ENCODE measurements around the gene TOR2A. TPM values are rescaled to one million over a fixed set of nuclear protein-coding genes. Genes with fewer than 3 reads are reported as not detected.

The TOR2A gene
- total RNA-seq, 1 donor, result 4.8 TPM

DNA sequence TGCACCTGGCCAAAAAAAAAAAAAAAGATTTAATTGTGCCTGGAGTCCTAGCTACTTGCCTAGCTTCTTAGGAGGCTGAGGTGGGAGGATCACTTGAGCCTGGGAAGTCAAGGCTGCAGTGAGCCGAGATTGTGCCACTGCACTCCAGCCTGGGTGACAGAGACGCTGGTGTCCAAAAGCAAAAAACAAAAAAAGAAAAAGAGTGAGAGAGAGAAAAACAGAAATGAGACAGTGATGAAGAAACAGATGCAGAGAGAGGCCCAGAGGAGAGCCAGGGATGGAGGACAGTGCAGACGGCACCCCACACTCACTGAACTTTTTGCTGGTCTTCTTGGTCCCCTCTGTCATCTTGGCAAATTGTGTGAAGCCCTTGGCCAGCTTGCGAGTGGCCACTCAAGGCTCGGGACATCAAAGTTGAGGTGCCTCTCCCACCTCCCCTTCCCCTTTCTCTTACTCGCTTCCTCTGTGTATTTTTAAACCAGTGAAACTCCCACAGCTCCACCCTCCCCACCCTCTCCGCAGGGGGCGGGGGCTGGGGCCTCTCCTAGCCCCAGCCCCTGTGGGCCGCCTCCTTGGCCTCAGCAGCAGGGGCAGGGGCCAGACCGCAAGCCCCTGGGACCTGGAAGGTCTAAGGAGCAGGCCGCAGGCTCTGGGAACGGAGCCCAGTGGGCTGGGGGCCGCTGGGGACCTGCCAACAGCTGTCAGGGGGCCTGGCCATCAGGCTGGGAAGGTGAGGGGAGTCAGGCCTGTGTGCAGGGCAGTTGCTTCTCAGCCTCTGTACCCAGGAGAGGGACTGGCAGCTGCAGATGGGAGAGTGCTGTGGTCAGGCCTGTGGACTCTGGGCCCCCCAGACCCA, 43.4 kb upstream of the TOR2A start, which contains the start of gene SH2D3C:
SH2D3C (minus strand) TSS at position 387 of the 856 bp plus-strand sequence; CDS start at position 348, 39 bp downstream.
- no peak for DNase-seq (ENCODE audit: low read depth)
- TF ChIP-seq, protein P1, sequence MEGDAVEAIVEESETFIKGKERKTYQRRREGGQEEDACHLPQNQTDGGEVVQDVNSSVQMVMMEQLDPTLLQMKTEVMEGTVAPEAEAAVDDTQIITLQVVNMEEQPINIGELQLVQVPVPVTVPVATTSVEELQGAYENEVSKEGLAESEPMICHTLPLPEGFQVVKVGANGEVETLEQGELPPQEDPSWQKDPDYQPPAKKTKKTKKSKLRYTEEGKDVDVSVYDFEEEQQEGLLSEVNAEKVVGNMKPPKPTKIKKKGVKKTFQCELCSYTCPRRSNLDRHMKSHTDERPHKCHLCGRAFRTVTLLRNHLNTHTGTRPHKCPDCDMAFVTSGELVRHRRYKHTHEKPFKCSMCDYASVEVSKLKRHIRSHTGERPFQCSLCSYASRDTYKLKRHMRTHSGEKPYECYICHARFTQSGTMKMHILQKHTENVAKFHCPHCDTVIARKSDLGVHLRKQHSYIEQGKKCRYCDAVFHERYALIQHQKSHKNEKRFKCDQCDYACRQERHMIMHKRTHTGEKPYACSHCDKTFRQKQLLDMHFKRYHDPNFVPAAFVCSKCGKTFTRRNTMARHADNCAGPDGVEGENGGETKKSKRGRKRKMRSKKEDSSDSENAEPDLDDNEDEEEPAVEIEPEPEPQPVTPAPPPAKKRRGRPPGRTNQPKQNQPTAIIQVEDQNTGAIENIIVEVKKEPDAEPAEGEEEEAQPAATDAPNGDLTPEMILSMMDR (IDR thresholded peaks at IDR 0.05; ENCODE audit: insufficient read depth, low read length), result no peak
- H3K4me3 ChIP-seq (ENCODE audit: low read depth, low read length), result no peak within 1 kb of the TSS

DNA sequence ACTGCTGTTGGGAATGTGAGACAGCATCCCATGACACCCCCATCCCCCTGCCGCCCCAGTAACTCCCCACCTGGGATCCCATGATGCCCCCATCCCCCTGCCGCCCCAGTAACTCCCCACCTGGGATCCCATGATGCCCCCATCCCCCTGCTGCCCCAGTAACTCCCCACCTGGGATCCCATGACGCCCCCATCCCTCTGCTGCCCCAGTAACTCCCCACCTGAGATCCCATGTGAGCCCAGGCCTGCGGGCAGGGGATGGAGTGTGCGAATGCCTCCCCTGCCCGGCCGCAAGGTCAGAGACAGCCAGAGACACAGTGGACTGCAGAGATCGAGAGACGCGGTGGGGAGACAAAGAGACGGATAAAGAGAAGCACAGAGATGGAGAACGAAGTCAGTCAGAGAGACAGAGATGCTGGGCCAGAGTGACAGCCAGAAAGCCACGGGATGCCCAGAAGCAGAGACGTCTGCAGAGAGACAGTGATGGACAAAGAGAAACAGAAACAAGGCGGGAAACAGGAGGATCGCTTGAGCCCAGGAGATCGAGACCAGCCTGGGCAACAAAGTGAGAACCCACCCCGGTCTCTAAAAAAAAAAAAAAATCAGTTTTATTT, 42.4 kb upstream of the TOR2A start:
- H3K4me3 ChIP-seq (ENCODE audit: low read depth, low read length), result no peak overlapping the region
- DNase-seq (ENCODE audit: low read depth), result no peak
- TF ChIP-seq, protein P1 (IDR thresholded peaks at IDR 0.05; ENCODE audit: insufficient read depth, low read length), result no peak

DNA sequence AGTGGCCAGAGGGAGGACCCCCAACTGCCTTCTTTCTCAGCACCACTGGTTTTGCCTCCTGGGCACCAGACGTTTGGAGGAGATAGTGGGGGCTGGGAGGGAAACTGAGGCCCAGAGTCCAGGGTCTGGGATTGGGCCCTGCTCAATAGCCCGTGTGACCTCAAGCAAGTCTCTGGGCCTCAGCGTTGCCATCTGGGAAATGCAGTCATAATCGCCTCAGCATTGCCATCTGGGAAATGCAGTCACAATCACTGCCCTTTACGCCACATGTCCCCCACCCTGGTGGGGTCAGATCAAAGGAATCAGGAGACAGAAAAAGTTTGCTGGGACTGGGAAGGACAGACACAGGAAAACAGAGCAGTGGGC, 41.8 kb upstream of the TOR2A start:
- TF ChIP-seq, protein P1 (IDR thresholded peaks at IDR 0.05; ENCODE audit: insufficient read depth, low read length), result no peak
- no peak overlapping the region for H3K4me3 ChIP-seq (ENCODE audit: low read depth, low read length)
- no peak for DNase-seq (ENCODE audit: low read depth)

DNA sequence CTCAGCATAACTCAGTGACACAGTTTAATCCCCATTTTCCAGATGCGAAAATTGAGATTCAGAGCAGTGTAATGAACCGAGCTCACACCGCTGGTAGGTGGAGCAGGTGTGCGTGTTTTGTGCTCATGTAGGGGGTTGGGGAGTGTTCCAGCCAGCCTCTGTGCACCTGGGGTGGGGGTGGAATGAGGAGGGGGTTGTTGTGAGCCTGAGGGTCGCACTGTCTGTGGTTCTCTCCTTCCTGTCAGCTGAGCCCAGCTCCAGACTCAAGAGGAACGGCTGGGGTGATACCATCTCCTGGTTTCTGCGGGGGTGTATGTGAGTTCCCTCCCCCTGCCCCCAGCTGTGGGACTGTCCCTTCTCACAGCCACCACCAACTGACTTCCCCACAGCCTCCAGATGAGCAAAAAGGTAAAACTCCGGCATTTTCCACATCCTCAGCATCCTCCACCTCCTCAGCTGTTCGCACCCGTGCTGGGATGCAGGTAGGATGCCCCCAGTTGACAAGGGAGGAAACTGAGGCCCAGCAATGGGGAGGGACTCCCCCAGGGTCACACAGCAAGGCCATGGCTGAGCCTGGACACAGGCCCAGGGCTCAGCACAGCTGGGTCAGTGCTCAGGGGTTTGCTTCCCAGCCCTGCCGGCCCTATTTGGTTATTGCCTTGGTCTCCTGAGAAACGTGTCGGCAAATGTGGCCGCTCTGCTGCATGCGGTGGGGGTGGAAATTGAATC, 41.3 kb upstream of the TOR2A start:
- TF ChIP-seq, protein P1 (IDR thresholded peaks at IDR 0.05; ENCODE audit: insufficient read depth, low read length), result no peak
- DNase-seq (ENCODE audit: low read depth), result no peak
- no peak overlapping the region for H3K4me3 ChIP-seq (ENCODE audit: low read depth, low read length)

- TF ChIP-seq, protein P1 (IDR thresholded peaks at IDR 0.05; ENCODE audit: insufficient read depth, low read length), result no peak
- H3K4me3 ChIP-seq (ENCODE audit: low read depth, low read length), result no peak overlapping the region
- DNase-seq (ENCODE audit: low read depth), result no peak
Observed at GRCh38 chr9:127773981-127774380, 38.9 kb upstream of the TOR2A start.

DNA sequence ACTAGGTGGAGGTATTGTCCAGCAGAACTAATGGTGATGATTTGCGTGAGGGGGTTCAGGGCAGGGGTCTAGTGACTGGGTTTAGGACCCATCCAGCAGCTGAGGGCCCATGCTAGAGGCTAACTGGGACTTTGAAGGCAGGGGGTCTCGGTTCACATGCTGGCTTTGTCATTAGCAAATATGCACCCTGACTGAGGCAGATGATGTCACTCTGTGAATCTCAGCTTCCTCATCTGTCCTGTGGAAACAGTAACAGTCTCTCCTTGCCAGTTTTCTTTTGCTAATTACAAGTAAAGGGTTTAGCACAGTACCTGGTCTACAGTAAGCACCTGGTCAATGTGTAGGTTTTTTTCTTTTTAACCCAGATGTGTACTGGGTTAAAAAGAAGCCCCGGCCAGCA, 38.2 kb upstream of the TOR2A start:
- DNase-seq (ENCODE audit: low read depth), result no peak
- H3K4me3 ChIP-seq (ENCODE audit: low read depth, low read length), result no peak overlapping the region
- TF ChIP-seq, protein P1 (IDR thresholded peaks at IDR 0.05; ENCODE audit: insufficient read depth, low read length), result no peak
